Psoas muscle (tissue), 8 donors: Measurements from ENCODE around the gene CBL. TPM values are rescaled to one million over a fixed set of nuclear protein-coding genes. Genes with fewer than 3 reads are reported as not detected.

Source experiments
- ATAC-seq, 4 donors: fragments of 200-7000 bp; cut with Tn5 transposase; one replicate each; pipeline ENCODE4 v1.9.1; 2020; ENCODE audit warnings: moderate library complexity in 3 of 4, mild to moderate bottlenecking in 2 of 4
- DNase-seq, 2 donors: peaks; one replicate each; pipeline ENCODE4 v3.0.0-alpha.2; 2020
- H3K27ac ChIP-seq: fragments of 200-600 bp; one replicate; pipeline ENCODE4 v1.8.0; 2022
- H3K27me3 ChIP-seq, 3 donors: fragments of 200-600 bp in 1 of 3; one replicate each; pipeline versions ENCODE4 v1.6.1 to v1.8.0; 2013 to 2022; ENCODE audit warnings: low read length in 2 of 3, mild to moderate bottlenecking in 2 of 3, moderate library complexity in 1 of 3; ENCODE audit not compliant: insufficient read depth in 3 of 3
- H3K36me3 ChIP-seq, 2 donors: fragments of 200-600 bp in 1 of 2; one replicate each; pipeline versions ENCODE4 v1.6.1 to v1.8.0; 2013 to 2022; ENCODE audit warnings: low read depth in 1 of 2, mild to moderate bottlenecking in 1 of 2, moderate library complexity in 1 of 2; ENCODE audit not compliant: insufficient read depth in 1 of 2
- H3K4me1 ChIP-seq: fragments of 200-600 bp; one replicate; pipeline ENCODE4 v1.8.0; 2022
- H3K4me3 ChIP-seq: fragments of 200-600 bp; one replicate; pipeline ENCODE4 v1.8.0; 2022; ENCODE audit warnings: mild to moderate bottlenecking
- H3K9me3 ChIP-seq: fragments of 200-600 bp; one replicate; pipeline ENCODE4 v1.8.0; 2022
- WGBS, 3 donors: extraction: QIAGEN DNeasy Blood & Tissue Kit; methylation state at CpG; one replicate each; pipeline versions ENCODE4 v1.1.6 to v1.1.7; 2013; 5-methylcytosine and 5-hydroxymethylcytosine counted together
- intact Hi-C, 2 donors: fragments of 100-400 bp; cut with DNase I; formaldehyde crosslinking; loops; one replicate each; pipeline versions ENCODE4 v1.11.0 to v1.14.2; 2022
- long read RNA-seq, 2 donors: library from polyadenylated mRNA; unstranded; transcript quantifications; one replicate each; pipeline ENCODE4 v2.0.0, GENCODE V29; 2021
- polyA plus RNA-seq, 3 donors: library from polyadenylated mRNA; stranded (reverse); fragments of 200-250 nt; gene quantifications; one replicate each; pipeline ENCODE4 v1.2.3, GENCODE V29; 2013
- total RNA-seq, 4 donors: library from RNA; stranded (reverse); fragmentation: NEBNext Ultra II Directional in 2 of 4; extraction: Animal tissue kit (Norgen Biotek cat#: 25700) in 2 of 4; gene quantifications; one replicate each; pipeline versions ENCODE4 v1.2.1 to v1.2.4, GENCODE V29; 2021 to 2023
- TF ChIP-seq, protein P1 (sequence below): fragments of 200-600 bp; IDR thresholded peaks from one replicate; pipeline ENCODE4 v1.8.0; 2022; ENCODE audit warnings: antibody characterized with exemption
- donor health status: healthy with polysubstance abuse.
- donor health status: DM: no; HTN: no; CAD: no; lungs with moderate emphysema.
- donor health status: Bipolar disorder and iron deficiency.
- donor health status: healthy.
- donor health status: DM: yes; HTN: yes; CAD: no.
- donor health status: DM: no; HTN: no; CAD: no.
- donor health status: DM: no; HTN: no; CAD: no.
- donor health status: DM: yes; HTN: yes; CAD: no.

Gene CBL
- total RNA-seq (1 to 10 TPM; 3.6 to 7.6 (median 7.2) TPM), polyA plus RNA-seq (1 to 10 TPM in 2 of 3 donors, under 1 TPM in 1; 0.94 to 3.4 (median 2.2) TPM)
- long read RNA-seq, donor 1, partial matches to known transcripts: 2 of 3 reads
- long read RNA-seq, donor 1, other reads (novel, unspliced or antisense): 1 of 3 reads
- long read RNA-seq, donor 2, partial matches to known transcripts: 1 of 4 reads
- long read RNA-seq, donor 2, other reads (novel, unspliced or antisense): 3 of 4 reads

DNA sequence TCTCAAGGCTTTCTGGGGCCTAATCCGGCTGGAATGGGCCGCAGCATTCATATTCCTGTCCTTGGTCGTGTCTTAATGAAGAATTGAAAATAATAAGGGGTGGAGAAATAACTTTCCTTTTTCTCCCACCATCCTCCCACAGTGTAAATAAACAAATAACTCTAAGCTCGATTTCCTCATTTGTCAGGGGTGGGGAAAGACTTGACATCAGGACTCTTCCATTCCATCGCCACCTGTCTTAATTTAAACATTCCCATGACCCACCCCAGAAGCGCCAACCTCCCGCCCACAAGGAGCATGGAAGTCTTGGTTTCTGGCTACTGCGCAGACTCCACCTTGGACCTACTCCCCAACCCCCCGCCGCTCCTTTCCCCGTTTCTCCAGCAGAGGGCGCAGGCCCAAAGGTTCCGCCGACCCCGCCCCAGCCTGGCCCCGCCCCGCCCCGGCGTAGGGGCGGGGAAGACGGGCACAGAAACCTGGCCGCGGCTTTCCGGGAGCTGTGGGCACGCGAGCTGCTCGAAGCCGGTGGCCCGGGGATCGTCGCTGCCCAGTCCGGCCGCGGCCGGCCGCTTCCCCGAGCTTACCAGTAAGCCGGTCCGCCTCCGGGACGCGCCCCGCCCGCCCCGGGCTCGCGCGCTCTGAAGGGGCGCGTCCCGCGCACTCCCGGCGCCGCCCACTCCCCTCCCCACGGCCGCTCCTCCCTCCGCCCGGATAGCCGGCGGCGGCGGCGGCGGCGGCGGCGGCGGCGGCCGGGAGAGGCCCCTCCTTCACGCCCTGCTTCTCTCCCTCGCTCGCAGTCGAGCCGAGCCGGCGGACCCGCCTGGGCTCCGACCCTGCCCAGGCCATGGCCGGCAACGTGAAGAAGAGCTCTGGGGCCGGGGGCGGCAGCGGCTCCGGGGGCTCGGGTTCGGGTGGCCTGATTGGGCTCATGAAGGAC, at the start of gene CBL:
CBL (plus strand) TSS at position 766 of the 937 bp plus-strand sequence; CDS start at position 845, 79 bp downstream.
- intact Hi-C loops: loop anchor here (5.0 to 10.0 kb wide), 6 partner anchors 61 to 131 kb away; partner anchors contain the start of gene MCAM (in 1 of the 2)

DNA sequence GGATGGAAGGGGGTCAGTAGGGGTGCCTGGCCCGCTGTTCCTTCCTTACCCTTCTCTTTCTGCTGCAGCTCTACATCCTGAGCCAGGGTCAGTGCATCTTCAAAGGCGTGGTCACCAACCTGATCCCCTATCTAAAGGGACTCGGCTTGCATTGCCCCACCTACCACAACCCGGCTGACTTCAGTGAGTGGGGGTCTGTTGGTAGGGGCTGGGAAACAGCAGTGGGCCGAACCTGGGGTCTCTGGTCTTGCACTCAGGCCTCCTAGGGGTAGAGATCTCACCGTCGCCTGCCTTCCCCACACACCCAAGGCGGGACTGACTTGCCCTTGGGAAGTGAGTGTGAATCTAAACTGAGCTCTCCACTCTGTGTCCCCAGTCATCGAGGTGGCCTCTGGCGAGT, 49.6 kb upstream of the CBL start:
- WGBS, 3 donors: 86 to 91% (median 87%) methylated on average over 10 of the region's 10 CpGs
- intact Hi-C loops: no loop called here

More for the DNA sequence above, at the start of gene CBL:
- TF ChIP-seq, protein P1, sequence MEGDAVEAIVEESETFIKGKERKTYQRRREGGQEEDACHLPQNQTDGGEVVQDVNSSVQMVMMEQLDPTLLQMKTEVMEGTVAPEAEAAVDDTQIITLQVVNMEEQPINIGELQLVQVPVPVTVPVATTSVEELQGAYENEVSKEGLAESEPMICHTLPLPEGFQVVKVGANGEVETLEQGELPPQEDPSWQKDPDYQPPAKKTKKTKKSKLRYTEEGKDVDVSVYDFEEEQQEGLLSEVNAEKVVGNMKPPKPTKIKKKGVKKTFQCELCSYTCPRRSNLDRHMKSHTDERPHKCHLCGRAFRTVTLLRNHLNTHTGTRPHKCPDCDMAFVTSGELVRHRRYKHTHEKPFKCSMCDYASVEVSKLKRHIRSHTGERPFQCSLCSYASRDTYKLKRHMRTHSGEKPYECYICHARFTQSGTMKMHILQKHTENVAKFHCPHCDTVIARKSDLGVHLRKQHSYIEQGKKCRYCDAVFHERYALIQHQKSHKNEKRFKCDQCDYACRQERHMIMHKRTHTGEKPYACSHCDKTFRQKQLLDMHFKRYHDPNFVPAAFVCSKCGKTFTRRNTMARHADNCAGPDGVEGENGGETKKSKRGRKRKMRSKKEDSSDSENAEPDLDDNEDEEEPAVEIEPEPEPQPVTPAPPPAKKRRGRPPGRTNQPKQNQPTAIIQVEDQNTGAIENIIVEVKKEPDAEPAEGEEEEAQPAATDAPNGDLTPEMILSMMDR: peak; percentile 79
- Histone ChIP-seq H3K36me3 (no peaks in the 10 kb centered on the region), H3K27ac (peak within 1 kb of the TSS; percentile 90), H3K27me3 (no peaks in the 10 kb centered on the region), H3K4me1 (peaks cover 13% of the 10 kb centered on the region), H3K4me3 (peak within 1 kb of the TSS; percentile 91), H3K9me3 (no peaks in the 10 kb centered on the region)
- DNase-seq (peak; percentile 94 to 97), ATAC-seq (peak; percentile 97 to 98 (median 97))
- whole genome bisulfite sequencing, 3 donors: 0 to 1% (median 1%) methylated on average over 50 to 88 of the region's 88 CpGs

DNA sequence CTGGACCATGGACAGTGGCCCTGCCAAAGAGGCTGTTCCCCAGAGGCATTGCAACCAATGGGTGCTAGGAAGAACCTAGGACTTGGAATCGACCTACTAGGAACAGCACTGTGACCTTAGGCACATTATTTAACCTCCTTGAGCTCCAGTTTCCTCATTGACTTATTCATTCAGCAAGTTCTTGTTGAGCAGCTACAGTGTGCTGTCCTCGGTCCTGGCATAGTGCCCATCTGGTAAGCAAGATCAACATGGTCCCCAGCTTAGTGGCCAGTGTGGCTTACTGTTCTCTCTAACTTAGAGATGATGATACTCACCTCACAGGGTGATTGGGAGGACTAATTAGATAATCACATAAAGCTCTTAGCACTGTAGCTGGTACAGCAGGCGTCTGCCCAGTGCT, 49.1 kb upstream of the CBL start:
- 48 to 61% (median 58%) methylated on average over 3 of the region's 3 CpGs for WGBS, 3 donors
- no peaks in the 10 kb centered on the region for H3K9me3 ChIP-seq
- no peak overlapping the region for H3K4me3 ChIP-seq
- no peaks in the 10 kb centered on the region for H3K4me1 ChIP-seq
- no peak for ATAC-seq
- no peak overlapping the region for H3K27ac ChIP-seq
- DNase-seq: no peak
- no peaks in the 10 kb centered on the region for H3K36me3 ChIP-seq
- H3K27me3 ChIP-seq: no peaks in the 10 kb centered on the region
- intact Hi-C loops: no loop called here
- TF ChIP-seq, protein P1: no peak

More for the DNA sequence above, 49.6 kb upstream of the CBL start:
- DNase-seq (no peak), ATAC-seq (no peak)
- Histone ChIP-seq H3K4me3 (no peak overlapping the region), H3K4me1 (no peaks in the 10 kb centered on the region), H3K36me3 (no peaks in the 10 kb centered on the region), H3K27me3 (no peaks in the 10 kb centered on the region), H3K9me3 (no peaks in the 10 kb centered on the region), H3K27ac (no peak overlapping the region)
- TF ChIP-seq, protein P1: no peak

DNA sequence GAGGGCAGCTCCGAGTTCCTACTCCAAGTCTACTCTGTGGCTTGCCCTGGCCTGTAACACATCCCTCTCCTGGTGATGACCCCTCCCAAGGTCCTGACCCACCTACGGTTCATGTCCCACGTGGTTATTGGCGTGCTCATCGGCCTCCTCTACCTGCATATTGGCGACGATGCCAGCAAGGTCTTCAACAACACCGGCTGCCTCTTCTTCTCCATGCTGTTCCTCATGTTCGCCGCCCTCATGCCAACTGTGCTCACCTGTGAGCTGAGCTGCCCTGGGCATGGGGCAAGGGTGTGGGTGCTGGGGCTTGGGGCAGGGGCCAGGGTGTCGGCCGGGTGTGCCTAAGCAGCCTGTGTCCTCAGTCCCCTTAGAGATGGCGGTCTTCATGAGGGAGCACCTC, 47.7 kb upstream of the CBL start:
- TF ChIP-seq, protein P1: no peak
- Histone ChIP-seq H3K36me3 (no peaks in the 10 kb centered on the region), H3K27ac (no peak overlapping the region), H3K27me3 (no peaks in the 10 kb centered on the region), H3K9me3 (no peaks in the 10 kb centered on the region), H3K4me1 (no peaks in the 10 kb centered on the region), H3K4me3 (no peak overlapping the region)
- 92 to 95% (median 94%) methylated on average over 13 of the region's 13 CpGs for WGBS, 3 donors
- intact Hi-C loops: no loop called here
- no peak for DNase-seq
- ATAC-seq: no peak
